HL-60 (cell line): ENCODE results near the gene CFAP99.

ENCODE experiments used
- CTCF ChIP-seq: IDR thresholded peaks from one replicate; pipeline ENCODE4 v1.5.1; 2011; ENCODE audit warnings: low read length, control low read depth, inconsistent platforms; ENCODE audit not compliant: insufficient read depth
- REST ChIP-seq: IDR thresholded peaks from 2 replicates; pipeline ENCODE4 v1.6.1; 2012; ENCODE audit warnings: low read depth; ENCODE audit not compliant: insufficient replicate concordance

DNA sequence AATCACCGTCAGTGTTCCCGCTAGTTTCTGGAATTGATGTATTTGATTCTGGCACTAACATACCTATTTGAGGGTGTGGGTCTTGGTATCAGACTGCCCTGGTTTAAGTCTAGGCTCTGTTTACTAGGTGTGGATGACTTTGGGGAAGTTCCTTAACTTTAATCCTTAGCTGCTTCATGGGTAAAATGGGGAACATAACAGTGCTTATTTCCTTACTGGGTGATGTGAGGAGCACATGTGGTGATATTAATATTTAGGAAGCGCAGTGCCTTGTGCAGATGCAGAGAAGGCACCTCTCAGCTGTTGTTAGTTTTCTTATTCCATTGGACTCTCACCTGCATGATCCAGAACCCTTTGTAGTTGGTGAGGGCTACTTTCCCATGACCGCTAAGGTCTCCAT, 67.2 kb downstream of the CFAP99 start:
- TF ChIP-seq CTCF = no peak
- TF ChIP-seq REST = no peak
